GM19351 (cell line): Measurements from ENCODE around the gene DHCR24.
A peak's percentile ranks its signal among the peaks of the same experiment; 100 is the strongest.
"Not testable (repeated sequence)": the region's sequence is repeated elsewhere in the genome, so short reads cannot be mapped to it uniquely, and the experiment has no call there.

Experiments used
- ATAC-seq: cut with Tn5 transposase; IDR thresholded peaks from one replicate; pipeline ENCODE4 v1.9.1; 2021; ENCODE audit warnings: mild to moderate bottlenecking, moderate library complexity; ENCODE audit not compliant: unreplicated experiment

The DHCR24 gene, protein sequence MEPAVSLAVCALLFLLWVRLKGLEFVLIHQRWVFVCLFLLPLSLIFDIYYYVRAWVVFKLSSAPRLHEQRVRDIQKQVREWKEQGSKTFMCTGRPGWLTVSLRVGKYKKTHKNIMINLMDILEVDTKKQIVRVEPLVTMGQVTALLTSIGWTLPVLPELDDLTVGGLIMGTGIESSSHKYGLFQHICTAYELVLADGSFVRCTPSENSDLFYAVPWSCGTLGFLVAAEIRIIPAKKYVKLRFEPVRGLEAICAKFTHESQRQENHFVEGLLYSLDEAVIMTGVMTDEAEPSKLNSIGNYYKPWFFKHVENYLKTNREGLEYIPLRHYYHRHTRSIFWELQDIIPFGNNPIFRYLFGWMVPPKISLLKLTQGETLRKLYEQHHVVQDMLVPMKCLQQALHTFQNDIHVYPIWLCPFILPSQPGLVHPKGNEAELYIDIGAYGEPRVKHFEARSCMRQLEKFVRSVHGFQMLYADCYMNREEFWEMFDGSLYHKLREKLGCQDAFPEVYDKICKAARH

DNA sequence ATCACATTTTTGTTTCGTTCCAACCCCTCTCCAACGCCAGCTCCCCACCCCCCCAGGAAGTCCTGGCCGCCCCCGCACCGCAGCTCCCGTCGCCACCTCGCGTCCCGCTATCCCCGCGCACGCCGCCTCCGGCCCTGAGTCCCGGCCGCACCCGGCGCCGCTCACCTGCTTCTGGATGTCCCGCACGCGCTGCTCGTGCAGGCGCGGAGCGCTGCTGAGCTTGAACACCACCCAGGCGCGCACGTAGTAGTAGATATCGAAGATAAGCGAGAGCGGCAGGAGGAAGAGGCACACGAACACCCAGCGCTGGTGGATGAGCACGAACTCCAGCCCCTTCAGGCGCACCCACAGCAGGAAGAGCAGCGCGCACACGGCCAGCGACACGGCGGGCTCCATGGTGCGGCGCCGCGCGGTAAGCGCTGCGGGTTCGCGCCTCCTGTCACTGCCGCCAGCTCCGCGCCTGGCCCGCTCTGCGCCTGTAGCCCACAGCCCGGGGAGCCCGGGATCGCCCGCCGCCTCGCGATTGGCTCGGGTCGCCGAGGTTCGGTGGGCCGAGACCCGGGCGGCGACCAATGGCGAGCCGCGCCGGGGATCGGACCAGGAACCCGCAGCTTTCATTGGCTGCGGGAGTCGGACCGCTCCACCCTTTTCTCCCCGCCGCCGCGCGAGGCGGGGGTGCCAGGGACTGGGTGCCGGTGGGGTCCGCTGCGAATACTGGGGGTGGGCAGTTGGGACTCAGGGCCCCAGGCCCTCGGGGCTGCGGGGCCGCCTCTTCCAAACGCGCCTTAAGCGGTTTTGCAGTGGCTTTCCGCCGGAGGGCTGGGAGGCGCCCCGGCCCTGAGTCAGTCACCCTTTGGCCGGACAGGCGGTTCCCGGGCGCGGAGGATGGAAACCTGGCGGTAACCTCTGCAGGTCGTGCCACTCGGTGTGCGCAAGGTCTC is at the start of gene DHCR24:
DHCR24 (minus strand) TSS at position 472 of the 941 bp plus-strand sequence; CDS start at position 396, 76 bp downstream.
- peak; percentile 88 for ATAC-seq

DNA sequence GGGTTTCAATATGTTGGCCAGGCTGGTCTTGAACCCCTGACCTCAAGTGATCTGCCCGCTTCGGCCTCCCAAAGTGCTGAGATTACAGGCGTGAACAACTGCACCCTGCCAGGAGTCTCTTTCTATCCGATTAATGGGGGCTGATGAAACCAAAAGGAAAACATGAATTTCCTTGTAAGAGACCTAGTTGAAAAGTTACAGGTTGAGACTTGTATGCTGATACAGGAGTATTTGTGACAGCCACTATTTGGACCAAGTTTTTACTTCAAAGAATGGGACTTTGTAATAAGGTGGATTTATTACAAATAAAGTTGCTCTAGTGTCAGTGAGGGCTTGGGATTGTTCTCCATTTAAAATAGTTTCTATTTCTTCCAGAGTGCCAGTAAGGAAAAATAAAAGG is 49.8 kb upstream of the DHCR24 start:
- no peak for ATAC-seq

DNA sequence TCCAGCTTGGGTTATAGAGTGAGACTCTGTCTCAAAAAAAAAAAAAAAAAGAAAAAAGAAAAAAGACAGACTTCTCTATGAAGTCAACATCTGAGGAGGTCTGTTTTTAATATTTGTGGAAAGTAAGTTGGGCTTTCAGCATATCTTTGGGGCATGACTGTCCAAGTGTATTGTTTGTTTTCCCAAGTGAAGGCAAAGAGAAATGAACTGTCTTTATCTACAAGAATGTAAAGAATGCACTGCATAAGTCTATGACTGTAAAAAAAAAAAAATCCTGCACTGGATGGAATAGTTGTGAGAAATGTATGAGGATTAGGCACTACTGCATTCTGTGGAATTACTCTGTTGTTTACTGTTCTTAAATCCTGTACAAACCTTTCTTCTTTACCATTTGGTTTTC is 47.9 kb upstream of the DHCR24 start:
- ATAC-seq = no peak

DNA sequence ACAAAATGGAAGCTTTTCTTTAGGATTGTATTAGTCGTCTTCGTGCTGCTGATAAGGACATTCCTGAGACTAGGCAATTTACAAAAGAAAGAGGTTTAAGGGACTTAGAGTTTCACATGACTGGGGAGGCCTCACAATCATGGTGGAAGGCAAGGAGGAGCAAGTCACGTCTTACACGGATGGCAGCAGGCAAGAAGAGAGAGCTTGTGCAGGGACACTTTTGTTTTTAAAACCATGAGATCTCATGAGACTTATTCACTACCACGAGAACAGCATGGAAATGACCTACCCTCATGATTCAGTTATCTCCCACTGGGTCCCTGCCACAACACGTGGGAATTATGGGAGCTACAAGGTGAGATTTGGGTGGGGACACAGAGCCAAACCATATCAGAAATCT is 47.1 kb upstream of the DHCR24 start:
- not testable (repeated sequence) for ATAC-seq

- ATAC-seq = no peak
Observed at GRCh38 chr1:54931275-54931840, 44.4 kb upstream of the DHCR24 start.

GRCh38 chr1:54929700-54930099 is 42.7 kb upstream of the DHCR24 start:
- no peak for ATAC-seq

DNA sequence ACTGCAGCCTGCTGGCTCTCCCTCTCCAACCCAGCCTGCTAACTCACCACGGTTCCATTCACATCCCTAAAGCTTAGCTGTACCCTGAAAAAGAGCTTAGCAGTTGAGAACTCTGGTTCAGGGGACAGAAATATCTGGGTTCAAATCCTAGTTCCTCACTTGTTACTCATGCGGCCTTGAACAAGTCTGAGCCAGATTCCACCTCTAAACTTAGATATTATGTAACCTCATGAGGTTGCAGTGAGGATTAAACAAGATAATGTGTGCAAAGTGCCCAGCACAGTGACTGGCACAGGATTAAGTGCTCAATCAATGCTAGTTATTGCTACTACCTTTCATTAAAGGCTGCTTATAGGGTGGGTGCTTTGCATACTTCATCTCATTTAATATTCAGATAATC is 41.3 kb upstream of the DHCR24 start:
- no peak for ATAC-seq

- ATAC-seq = no peak
Observed at GRCh38 chr1:54927472-54928240, 40.7 kb upstream of the DHCR24 start.

GRCh38 chr1:54926970-54927369 is 40.0 kb upstream of the DHCR24 start:
- ATAC-seq = no peak

GRCh38 chr1:54922921-54923421 is 36.0 kb upstream of the DHCR24 start:
- ATAC-seq = no peak

DNA sequence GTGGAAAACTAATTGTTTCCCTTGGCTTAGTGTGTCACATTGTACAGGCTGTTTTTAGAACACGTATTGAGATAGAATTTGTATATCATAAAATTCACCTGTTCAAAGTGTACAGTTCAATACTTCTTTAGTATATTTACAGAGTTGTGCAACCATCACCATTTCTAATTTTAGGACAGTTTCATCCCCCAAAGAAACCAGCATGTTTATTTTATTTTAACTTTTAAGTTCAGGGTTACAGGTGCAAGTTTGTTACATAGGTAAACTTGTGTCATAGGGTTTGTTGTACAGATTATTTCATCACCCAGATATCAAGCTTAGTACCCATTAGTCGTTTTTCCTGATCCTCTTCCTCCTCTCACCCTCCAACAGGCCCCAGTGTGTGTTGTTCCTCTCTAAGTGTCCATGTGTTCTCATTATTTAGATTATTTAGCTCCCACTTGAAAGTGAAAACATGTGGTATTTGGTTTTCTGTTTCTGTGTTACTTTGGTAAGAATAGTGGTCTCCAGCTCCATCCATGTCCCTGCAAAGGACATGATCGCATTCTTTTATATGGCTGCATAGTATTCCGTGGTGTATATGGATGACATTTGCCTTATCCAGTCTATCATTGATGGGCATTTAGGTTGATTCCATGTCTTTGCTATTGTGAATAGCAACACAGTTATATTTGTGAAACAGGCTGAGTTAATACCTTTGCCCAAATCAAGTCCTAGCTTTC is 35.2 kb upstream of the DHCR24 start:
- ATAC-seq = no peak

DNA sequence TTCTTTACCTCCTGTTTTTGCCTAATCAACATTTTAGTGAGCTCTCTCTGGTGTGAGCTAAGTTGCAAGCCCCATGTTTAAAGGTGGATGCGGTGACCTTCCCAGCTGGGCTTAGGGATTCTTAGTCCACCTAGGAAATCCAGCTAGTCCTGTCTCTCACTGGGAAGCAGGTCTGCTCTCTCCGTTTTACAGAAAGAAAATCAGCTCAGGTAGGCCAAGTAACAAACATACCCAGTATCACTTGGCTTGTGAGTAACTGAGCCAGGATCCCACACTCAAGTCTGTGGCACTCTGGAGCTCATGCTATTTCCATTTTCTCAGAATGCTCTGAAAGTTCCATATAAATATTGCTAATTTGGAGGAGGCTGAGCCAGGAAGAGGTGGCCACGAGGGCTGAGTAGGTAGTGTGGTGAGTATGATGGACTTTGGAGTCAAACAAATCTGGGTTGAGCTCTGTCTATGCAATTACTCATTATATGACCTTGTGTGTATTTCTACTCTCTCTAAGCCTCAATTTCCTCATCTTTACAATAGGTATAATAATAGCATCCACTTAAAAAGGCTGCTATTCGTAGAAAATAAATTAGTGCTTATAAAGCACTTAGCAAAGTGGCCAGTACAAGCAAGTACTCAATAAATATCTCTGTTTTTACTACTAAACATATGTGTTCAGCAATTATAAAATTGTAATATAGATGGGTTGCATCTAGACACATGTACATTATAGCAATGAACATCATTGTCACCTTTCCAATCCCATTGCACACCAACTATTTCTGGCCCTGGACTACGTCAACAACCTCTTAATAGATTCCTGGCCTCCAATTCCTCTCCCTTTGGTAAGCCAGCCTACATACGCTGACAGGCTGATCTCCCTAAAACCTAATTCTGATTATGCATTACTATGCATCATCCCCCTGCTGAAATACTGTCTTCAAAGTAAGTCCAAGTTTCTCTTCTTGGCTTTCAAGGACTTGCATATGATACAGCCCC is 32.7 kb upstream of the DHCR24 start:
- ATAC-seq = no peak

DNA sequence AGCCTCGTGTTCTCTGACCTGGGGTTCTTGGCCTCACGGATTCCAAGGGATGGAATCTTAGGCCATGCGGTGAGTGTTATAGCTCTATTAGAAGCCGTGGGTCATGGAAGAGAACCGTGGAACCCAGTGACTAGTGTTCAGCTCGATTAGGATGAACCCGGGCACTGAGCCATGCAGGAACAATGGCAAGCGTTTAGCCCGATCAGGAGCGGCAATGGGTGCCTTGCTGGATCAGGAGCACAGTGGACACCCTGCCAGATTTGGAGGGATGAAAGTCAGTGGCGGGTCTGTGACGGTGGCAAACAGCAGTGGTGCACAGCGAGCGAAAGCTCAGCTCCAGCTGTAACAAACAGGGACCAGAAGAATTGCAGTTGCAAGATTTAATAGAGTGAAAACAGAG is 24.1 kb upstream of the DHCR24 start:
- not testable (repeated sequence) for ATAC-seq

GRCh38 chr1:54906586-54906985 is 19.6 kb upstream of the DHCR24 start:
- no peak for ATAC-seq

- no peak for ATAC-seq
Observed at GRCh38 chr1:54904476-54905048, 17.6 kb upstream of the DHCR24 start.

GRCh38 chr1:54894271-54894670 is 7.3 kb upstream of the DHCR24 start:
- no peak for ATAC-seq

- ATAC-seq = no peak
Observed at GRCh38 chr1:54892586-54892985, 5.6 kb upstream of the DHCR24 start.

- no peak for ATAC-seq
Observed at GRCh38 chr1:54889132-54889725, 2.2 kb upstream of the DHCR24 start.
